Adrenal gland (tissue), 5 donors: Measurements from ENCODE around the gene DTX1.

Source experiments
- CTCF ChIP-seq, 6 experiments: fragments of 450-650 bp in 4 of 6; fragments of 200-600 bp in 2 of 6; sonication (generic) in 1 of 6; IDR thresholded peaks; 1 replicate in 5 of 6; 2 replicates in 1 of 6; pipeline versions ENCODE4 v1.5.1 to v1.8.0; 2016 to 2021; ENCODE audit warnings: antibody characterized with exemption in 6 of 6, mild to moderate bottlenecking in 2 of 6, moderate library complexity in 1 of 6
- POLR2A ChIP-seq, 2 donors: fragments of 450-650 bp; IDR thresholded peaks; one replicate each; pipeline ENCODE4 v1.6.1; 2017; ENCODE audit warnings: antibody characterized with exemption in 2 of 2, mild to moderate bottlenecking in 2 of 2, moderate library complexity in 1 of 2
- donor health status: DM: no; HTN: no; CAD: no.

GRCh38 chr12:113070117-113070906, 13.8 kb downstream of the DTX1 start:
- TF ChIP-seq CTCF (IDR thresholded peaks at IDR 0.05), result no peak
- TF ChIP-seq POLR2A (IDR thresholded peaks at IDR 0.05), result no peak
